ENCODE measurements around the gene CLIC4.
A peak's percentile ranks its signal among the peaks of the same experiment; 100 is the strongest.
"Not testable (repeated sequence)": the region's sequence is repeated elsewhere in the genome, so short reads cannot be mapped to it uniquely, and the experiment has no call there.

Gene CLIC4

GRCh38 chr1:24823486-24823885 lies 78.2 kb downstream of the CLIC4 start:
- not testable (repeated sequence) for DNase-seq

- DNase-seq, result no peak
Measured at GRCh38 chr1:24825174-24825573, 79.9 kb downstream of the CLIC4 start.

GRCh38 chr1:24826510-24826909 lies 81.3 kb downstream of the CLIC4 start:
- no peak for DNase-seq

DNA sequence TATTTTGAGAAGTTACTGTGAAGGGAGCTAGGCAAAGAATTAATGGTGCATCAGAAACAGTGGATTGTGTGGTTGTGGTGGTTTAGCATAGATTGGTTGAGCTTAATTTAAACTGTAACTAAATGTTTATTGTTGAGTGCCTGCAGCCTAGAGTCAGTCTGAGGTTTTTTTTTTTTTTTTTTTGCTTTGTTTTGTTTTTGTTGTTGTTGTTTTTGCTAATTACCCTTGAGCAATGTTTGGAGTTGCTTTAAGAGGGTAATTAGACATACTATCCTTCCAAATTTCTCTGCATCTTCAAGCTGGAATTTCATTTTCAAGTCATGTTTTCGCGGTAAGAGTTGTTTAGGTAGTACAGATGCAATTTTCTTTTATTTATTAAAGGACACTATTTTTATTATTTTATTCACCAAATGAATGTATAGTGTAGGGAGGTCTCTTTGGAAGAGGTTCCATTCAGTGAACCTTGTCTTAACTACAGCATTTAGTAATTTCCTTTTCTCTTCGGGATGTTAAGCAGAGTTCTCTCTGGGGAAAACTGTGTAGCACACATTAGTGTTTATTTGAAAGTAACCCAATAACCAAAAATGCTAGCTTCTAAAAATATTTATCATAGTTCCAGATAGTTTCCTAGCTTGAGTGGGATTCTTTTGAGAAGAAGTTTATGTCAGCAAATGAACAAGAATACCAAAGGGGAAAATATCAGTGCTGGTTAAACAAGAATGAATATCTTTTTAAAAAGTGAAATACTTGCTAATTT lies 82.3 kb downstream of the CLIC4 start:
- no peak for DNase-seq

GRCh38 chr1:24828183-24828886 lies 83.1 kb downstream of the CLIC4 start:
- no peak for DNase-seq

DNA sequence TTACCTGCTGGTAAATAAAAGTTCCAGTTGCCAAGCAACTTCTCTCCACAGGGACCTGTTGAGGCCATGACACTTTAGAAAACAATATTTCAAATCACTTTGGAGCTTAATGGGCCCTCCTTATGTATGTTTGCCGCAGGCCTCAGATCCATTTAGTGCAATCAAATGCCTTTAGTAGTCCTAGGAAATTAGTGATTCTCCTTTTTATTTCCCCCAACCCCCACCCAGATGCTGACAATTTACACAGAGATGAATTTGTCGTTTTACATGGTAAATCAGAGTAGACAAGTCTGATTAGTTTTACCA lies 83.6 kb downstream of the CLIC4 start:
- no peak for DNase-seq

- peak; percentile 76 to 77 for DNase-seq
Measured at GRCh38 chr1:24830680-24831272, 85.5 kb downstream of the CLIC4 start.

GRCh38 chr1:24841593-24841992 lies 96.3 kb downstream of the CLIC4 start:
- no peak for DNase-seq

DNA sequence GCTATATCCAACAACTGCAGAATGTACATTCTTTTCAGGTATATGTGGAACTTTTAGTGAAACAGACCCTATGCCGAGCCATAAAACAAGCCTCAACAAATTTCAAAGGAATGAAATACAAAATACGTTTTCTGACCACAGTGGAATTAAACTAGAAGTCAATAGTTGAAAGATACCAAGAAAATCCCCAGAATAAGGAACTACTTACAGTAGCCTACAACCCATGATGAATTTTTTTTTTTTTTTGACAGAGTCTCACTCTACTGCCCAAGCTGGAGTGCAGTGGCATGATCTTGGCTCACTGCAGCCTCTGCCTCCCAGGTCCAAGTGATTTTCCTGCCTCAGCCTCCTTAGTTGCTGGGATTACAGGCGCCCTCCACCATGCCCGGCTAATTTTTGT lies 101.4 kb downstream of the CLIC4 start:
- DNase-seq, result peak; percentile 39 to 55

- peak; percentile 93 to 95 for DNase-seq
Measured at GRCh38 chr1:24847995-24848881, 103.0 kb downstream of the CLIC4 start.

- DNase-seq, result peak; percentile 45 to 63
Measured at GRCh38 chr1:24849672-24850295, 104.5 kb downstream of the CLIC4 start.

GRCh38 chr1:24850328-24850920 lies 105.2 kb downstream of the CLIC4 start:
- DNase-seq, result no peak

DNA sequence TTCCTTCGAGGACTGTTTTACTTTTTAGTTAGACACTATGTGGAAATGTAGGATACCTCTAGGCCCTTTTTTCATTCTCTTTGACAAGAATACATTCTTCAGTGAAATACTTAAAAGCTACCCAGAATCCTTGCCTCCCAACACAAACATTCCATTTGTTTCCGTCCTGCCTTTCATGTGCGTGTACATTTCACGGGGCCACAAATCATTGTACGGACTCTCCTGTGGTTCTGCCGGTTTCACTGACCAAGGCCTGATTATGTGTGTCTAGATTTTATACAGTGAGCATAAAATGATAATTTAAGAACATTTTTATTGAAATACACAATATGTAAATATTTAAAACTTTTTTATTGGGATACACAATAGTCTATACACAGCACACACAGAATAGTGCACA lies 108.4 kb downstream of the CLIC4 start:
- no peak for DNase-seq

DNA sequence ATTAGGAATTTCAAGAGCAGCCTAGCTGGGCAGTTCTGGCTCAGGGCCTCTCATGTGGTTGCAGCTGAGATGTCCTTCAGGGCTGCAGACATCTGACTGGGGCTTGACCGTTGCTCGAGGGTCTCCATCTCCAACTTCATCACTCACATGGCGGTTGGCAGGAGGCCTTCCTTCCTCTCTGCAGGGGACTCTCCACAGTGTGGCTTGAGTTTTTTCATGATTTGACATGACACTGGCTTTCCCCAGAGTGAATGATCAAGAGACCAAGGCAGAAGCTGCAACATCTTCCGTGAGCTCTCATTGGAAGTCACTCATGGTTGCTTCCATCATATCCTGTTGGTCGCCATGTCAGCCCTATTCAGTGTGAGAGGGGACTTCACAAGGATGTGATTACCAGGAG lies 110.2 kb downstream of the CLIC4 start:
- DNase-seq, result no peak

DNA sequence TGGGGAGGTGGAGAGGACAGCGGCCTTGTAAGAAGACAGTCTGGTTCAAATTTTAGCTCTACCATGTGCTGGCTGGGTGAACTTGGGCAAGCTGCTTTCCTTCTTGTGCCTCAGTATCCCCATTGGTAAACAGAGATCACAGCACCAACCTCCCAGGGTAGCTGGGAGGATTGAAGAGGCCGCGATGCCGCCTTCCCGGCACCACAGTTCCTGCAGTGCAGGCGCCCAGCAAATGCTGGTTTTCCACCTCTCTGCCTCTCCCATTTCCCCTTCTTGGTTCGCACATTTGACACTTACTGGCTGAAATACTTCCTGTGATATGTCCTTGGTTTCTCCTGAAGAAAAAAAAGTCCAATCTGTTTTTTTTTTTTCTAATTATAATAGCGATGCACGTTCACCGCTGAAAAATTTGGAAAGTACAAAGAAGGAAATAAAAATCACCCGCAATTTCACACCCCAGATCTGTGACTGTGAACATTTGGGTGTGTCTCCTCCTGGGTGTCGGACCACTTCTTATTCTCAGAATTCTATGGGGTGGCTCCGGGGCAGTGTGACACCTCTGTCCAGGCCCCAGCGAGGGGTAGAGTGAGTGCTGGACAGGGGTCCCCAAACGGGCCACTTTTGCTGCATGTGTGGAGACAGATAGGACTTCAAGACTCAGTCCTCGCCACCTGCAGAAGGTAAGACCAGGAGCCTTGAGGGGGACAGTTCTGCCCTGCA lies 111.7 kb downstream of the CLIC4 start:
- no peak for DNase-seq

DNA sequence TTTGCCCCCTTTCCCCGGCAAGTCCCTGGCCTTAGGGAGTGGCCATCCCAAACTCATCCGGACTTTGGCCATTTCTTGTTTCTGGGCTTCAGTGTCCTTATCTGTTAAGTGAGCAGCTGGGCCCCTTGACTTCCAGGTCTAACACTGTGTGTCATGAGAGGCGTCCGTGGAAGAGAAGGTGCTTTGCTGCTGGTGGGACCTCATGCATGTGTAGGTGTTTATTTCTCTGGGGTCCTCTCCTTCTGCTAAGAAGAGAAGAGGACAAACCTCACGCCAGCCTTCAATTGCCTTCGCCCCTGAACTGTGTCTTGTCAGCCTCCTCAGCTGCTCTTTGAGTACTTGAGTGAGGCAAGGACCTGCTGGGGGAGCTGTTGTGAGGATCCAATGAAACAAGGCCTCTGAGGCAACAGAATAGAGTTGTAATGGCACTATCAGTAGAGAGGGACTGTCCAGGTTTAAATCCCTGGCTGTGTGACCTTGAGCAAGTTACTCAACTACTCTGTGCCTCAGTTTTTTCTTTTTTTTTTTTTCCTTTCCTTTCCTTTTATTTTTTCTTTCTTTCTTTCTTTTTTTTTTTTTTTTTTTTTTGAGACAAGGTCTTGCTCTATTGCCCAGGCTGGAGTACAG lies 112.4 kb downstream of the CLIC4 start:
- no peak for DNase-seq

DNA sequence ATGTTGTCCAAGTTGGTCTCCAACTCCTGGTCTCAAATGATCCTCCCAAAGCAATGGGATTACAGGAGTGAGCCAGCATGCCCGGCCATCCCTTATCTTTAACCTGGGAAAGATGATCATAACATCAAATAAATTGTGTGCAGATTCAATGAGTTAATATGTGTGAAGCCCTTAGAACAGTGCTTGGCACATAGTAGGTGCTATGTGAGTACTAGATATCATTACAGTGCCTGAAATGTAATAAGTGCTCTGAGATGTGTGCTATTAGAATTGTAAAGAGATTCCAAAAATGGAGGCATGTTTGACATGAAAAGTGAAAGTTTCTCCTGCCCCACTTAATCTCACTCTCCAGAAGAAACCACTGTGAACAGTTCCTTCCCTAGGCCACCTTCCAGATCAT lies 113.0 kb downstream of the CLIC4 start:
- DNase-seq, result no peak

GRCh38 chr1:24859063-24860010 lies 114.1 kb downstream of the CLIC4 start:
- no peak for DNase-seq

- no peak for DNase-seq
Measured at GRCh38 chr1:24860841-24861240, 115.6 kb downstream of the CLIC4 start.

Data from AML-193 (cell line).